ENCODE measurements around the gene CACNA1D. TPM values are rescaled to one million over a fixed set of nuclear protein-coding genes. Genes with fewer than 3 reads are reported as not detected.
A peak's percentile ranks its signal among the peaks of the same experiment; 100 is the strongest.

CACNA1D gene
- total RNA-seq, 3 donors from 2014 or later: 0.96 to 50.3 (median 32.1) TPM

- peak overlapping the region in 1 of 2 donors; percentile 28 for H3K27ac ChIP-seq
- no peak for TF ChIP-seq POLR2A (IDR thresholded peaks at IDR 0.05)
- TF ChIP-seq POLR2AphosphoS5 (IDR thresholded peaks at IDR 0.05): no peak
- no peak for TF ChIP-seq CTCF (IDR thresholded peaks at IDR 0.05)
- intact Hi-C loops (cut with DNase I; ENCODE audit: low total_unique reads): no loop called here
- no peaks in the 10 kb centered on the region for H3K36me3 ChIP-seq
- H3K27me3 ChIP-seq: peaks cover 0 to 4% of the 10 kb centered on the region in 2 donors
- peak overlapping the region; percentile 29 to 92 (median 80) for H3K4me3 ChIP-seq
- no peaks in the 10 kb centered on the region for H3K4me1 ChIP-seq
- no peaks in the 10 kb centered on the region for H3K9me3 ChIP-seq
- DNase-seq (ENCODE audit: low spot score in 2 of 2): no peak
These were observed 1.3 kb downstream of the CACNA1D start for GRCh38 chr3:53495520-53496391.

GRCh38 chr3:53496392-53496670 lies 1.9 kb downstream of the CACNA1D start:
- intact Hi-C loops (cut with DNase I; ENCODE audit: low total_unique reads): no loop called here
- Histone ChIP-seq H3K4me1 (no peaks in the 10 kb centered on the region), H3K9me3 (no peaks in the 10 kb centered on the region), H3K27me3 (peaks cover 0 to 4% of the 10 kb centered on the region in 2 donors), H3K36me3 (no peaks in the 10 kb centered on the region), H3K4me3 (peak overlapping the region in 2 of 3 donors; percentile 80 to 92), H3K27ac (no peak overlapping the region)
- no peak for DNase-seq (ENCODE audit: low spot score in 2 of 2)
- no peak for TF ChIP-seq CTCF (IDR thresholded peaks at IDR 0.05)
- TF ChIP-seq POLR2A (IDR thresholded peaks at IDR 0.05): no peak
- no peak for TF ChIP-seq POLR2AphosphoS5 (IDR thresholded peaks at IDR 0.05)

GRCh38 chr3:53496984-53497383 lies 2.6 kb downstream of the CACNA1D start:
- H3K36me3 ChIP-seq: no peaks in the 10 kb centered on the region
- no peak for DNase-seq (ENCODE audit: low spot score in 2 of 2)
- intact Hi-C loops (cut with DNase I; ENCODE audit: low total_unique reads): no loop called here
- H3K9me3 ChIP-seq: no peaks in the 10 kb centered on the region
- H3K27me3 ChIP-seq: peaks cover 0 to 4% of the 10 kb centered on the region in 2 donors
- no peaks in the 10 kb centered on the region for H3K4me1 ChIP-seq
- H3K4me3 ChIP-seq: no peak overlapping the region
- TF ChIP-seq POLR2AphosphoS5 (IDR thresholded peaks at IDR 0.05): no peak
- no peak for TF ChIP-seq POLR2A (IDR thresholded peaks at IDR 0.05)
- TF ChIP-seq CTCF (IDR thresholded peaks at IDR 0.05): no peak
- no peak overlapping the region for H3K27ac ChIP-seq

- Histone ChIP-seq H3K36me3 (no peaks in the 10 kb centered on the region), H3K4me1 (no peaks in the 10 kb centered on the region), H3K27me3 (peaks cover 0 to 4% of the 10 kb centered on the region in 2 donors), H3K9me3 (no peaks in the 10 kb centered on the region), H3K4me3 (no peak overlapping the region), H3K27ac (no peak overlapping the region)
- no peak for DNase-seq (ENCODE audit: low spot score in 2 of 2)
- TF ChIP-seq POLR2AphosphoS5 (IDR thresholded peaks at IDR 0.05) (no peak), CTCF (IDR thresholded peaks at IDR 0.05) (no peak)
- intact Hi-C loops (cut with DNase I; ENCODE audit: low total_unique reads): no loop called here
These were observed 4.6 kb downstream of the CACNA1D start for GRCh38 chr3:53498806-53499641.
